GM19240 (cell line): ENCODE results near the gene ZSCAN12.
"Not testable (repeated sequence)": the region's sequence is repeated elsewhere in the genome, so short reads cannot be mapped to it uniquely, and the experiment has no call there.

Experiments used
- DNase-seq: peaks from one replicate; pipeline ENCODE4 v3.0.0; 2011; ENCODE audit warnings: low spot score; ENCODE audit not compliant: insufficient read length

ZSCAN12 gene

DNA sequence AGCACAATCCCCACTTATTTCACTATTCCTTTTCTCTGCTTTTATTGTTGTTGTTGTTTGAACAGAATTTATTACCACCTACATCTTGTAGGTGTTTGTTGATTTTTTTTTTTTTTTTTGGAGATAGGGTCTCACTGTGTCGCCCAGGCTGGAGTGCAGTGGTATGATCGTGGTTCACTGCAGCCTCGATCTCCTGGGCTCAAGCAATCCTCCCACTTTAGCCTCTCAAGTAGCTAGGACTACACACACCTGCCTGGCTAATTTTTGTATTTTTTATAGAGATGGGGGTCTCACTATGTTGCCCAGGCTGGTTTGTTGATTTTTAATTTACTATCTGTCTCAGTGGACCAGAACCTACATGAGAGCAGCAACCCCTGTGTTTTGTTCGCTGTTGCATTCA, 3.6 kb downstream of the ZSCAN12 start:
- DNase-seq, result no peak

DNA sequence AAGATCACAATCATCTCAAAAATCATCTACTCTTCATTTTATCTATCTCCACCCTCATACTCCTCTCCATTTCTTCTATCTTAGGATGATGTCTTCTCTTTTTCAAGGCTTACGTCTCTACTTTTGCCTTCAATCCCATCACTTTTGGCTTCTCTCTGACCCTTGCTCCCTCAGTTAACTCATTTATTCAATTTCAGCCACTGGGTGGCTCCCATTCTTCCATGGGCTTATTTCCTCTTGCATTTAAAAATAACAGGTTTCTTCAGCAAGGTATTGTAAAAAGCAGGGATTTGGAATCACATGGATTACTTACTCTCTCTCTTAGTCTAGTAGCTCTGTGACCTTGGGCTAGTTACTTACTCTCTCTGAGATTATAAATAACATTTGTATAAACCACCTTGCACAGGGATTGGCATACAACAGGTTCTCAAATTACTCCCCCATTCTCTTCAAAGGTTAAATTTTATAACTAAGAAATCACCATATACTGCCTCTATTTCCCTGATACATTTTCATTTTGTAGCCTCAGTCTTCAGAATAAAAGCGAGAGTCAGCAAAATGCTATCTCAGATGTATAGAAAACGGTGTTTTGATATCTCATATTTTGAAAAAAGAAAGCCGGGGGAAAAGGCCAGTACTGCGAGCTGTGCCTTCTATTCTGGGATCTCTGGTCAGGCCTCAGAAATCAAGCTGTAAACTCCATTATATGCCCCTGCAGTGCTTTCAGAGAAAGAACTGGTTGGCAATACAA, 5.5 kb downstream of the ZSCAN12 start:
- DNase-seq, result no peak

GRCh38 chr6:28390688-28391087, 8.9 kb downstream of the ZSCAN12 start:
- no peak for DNase-seq

DNA sequence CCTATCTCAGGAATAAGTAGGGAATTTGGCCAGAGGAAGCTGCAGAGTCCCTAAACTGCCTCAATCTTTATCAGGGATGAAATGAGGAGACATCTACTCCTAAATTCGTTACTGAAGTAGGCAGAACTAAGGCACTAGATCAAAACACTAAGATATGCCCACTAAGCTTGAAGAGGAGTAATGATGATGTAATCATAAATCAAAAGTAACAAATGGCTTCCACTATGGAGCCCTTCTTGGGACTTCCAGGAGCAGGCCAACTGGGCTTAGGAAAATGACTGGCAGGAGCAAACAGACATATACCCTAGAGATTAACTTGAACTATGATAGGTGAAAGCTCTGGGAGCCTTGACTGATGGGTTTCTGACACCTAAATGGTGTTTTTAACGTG, 15.4 kb downstream of the ZSCAN12 start:
- DNase-seq, result no peak

DNA sequence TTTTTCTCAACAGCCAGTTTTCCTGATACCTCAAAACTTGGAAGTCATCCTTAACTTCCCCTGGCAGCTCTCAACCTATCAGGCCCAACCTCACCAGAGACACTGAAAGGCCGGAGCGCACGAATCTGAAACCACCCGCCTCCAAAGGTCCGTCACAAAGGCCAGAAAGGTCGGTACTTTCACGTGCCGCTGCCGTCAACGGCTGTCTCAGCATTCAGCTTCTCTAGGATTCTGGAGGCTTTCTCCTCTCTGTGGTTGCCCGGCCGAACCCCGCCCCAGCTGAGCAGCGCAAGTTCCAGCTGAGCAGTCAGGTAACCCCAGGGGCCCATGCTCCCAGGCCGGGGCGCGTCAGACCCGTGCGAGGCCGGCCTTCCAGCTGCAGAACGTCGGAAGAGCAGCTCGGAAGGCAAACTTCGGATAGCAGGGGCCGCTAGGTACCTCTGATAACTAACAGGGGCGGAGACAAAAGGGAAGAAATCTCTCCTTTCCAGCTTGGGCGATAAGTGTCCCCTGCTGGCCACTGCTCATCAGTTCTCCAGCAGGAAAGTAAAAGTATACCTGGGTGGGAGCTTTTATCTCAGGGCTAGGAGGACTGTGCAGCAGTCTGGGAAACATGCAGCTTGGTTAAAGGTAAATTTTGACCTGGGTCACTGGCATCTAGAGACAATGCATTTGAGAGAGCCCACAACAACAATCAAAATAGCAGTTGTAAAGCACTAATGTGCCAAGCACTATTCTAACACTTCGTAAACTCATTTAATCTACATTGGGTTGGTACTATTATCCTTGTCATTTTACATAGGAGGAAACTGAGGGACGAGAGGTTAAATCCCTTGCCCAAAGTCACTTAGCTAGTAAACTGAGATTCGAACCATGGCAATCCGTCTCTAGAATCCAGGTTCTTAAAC, 16.1 kb downstream of the ZSCAN12 start:
- DNase-seq, result peak; percentile 51

DNA sequence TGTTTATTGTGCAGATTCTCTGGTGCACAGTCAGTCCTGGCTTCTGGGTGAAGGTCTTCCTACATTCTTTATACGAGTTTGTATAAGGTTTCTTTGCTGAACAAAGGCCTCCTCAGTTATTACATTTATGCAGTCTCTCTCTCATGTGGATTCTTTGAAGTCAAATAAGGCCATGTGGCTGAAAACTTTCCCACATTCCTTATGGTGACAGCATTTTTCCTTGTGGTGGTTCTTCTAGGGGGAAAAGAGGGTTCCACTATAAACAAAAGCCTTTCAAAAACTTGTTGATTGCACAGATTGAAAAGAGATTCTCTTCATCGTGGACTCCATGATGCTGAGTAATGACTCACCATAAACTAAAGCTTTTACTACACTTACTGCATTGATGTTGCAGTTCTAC, 19.2 kb downstream of the ZSCAN12 start:
- DNase-seq, result no peak

DNA sequence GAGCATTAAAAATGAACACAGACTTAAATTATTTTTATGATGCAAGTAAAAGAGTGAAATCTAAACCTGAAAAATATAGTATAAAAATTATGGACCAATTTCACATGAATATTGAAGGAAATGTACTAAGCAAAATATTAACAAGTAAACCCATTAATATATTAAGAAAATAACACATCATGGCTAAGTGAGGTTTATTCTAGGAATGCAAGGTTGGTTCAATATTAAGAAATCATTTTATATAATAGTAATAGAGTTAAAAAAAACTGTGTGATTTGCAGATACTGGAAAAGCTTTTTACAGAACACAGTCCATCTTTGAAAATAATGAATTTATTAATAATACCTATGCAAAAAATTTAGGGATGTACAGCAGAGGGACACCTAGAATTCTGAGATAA, 20.9 kb downstream of the ZSCAN12 start:
- no peak for DNase-seq

GRCh38 chr6:28377879-28378278, 21.7 kb downstream of the ZSCAN12 start:
- DNase-seq, result no peak

- no peak for DNase-seq
Observed at GRCh38 chr6:28373925-28374324, 25.6 kb downstream of the ZSCAN12 start.

DNA sequence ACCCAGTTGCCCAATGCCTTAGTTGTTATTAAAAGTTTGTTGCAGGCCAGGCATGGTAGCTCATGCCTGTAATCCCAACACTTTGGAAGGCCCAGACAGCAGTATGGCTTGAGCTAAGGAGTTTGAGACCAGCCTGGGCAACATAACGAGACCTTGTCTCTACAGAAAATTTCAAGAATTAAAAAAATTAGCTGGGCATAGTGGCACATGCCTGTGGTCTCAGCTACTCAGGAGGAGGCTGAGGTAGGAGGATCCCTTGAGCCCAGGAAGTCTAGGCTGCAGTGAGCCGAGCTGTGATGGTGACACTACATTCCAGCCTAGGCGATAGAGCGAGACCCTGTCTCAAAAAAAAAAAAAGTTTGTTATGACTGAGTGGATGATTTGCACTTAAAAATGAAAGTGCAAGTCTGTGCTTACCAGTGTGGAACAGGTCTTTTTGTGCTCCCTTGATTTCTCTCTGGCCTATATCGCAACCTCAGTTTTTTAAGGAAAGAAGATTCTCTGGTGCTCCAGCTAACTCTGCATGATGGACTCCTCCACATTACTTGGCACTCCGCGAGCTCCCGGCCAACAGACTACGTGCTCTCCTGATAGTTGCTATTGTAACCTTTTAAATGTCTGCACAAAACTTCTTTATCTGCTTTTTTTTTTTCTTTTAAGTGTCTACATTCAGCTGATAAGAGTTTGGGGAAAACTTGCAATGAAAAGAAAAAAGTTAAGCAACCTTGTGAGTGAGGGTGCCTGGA, 27.7 kb downstream of the ZSCAN12 start:
- no peak for DNase-seq

DNA sequence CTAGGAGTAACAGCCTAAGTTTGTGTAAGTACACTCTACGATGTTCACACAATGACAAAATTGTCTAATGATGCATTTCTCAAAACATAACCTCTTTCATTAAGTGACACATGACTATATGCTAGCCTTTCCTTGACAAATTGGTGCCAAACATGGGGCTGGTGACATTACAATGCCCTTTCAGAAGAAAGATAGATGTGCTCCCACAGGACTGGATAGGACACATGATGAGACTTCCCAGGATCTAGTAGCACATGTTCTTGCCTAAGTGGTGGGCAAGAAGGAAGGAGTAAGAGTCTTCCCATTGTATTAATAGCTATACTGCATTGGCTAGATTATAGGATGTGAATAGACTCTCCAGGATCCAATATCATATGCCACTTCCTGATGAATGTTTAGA, 28.3 kb downstream of the ZSCAN12 start:
- DNase-seq, result no peak

GRCh38 chr6:28370440-28370839, 29.1 kb downstream of the ZSCAN12 start:
- no peak for DNase-seq

DNA sequence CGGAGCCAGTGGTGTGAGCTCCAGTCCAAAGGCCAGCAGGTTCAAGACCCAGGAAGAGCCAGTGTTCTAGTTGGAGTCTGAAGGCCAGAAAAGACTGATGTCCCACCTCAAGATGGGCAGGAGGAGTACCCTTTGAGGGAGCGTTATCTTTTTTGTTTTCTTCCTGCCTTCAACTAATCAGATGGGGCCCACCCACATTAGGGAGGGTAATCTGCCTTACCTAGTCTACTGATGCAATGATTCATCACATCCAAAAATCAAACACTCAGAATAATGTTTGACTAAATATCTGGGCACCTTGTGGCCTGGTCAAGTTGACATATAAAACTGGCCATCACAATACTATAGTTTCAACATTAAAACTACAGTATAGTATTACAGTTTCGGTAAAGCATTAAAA, 30.1 kb downstream of the ZSCAN12 start:
- DNase-seq, result no peak

- no peak for DNase-seq
Observed at GRCh38 chr6:28368522-28368921, 31.0 kb downstream of the ZSCAN12 start.

- DNase-seq, result not testable (repeated sequence)
Observed at GRCh38 chr6:28365590-28365989, 34.0 kb downstream of the ZSCAN12 start.

GRCh38 chr6:28360961-28361360, 38.6 kb downstream of the ZSCAN12 start:
- DNase-seq, result no peak

DNA sequence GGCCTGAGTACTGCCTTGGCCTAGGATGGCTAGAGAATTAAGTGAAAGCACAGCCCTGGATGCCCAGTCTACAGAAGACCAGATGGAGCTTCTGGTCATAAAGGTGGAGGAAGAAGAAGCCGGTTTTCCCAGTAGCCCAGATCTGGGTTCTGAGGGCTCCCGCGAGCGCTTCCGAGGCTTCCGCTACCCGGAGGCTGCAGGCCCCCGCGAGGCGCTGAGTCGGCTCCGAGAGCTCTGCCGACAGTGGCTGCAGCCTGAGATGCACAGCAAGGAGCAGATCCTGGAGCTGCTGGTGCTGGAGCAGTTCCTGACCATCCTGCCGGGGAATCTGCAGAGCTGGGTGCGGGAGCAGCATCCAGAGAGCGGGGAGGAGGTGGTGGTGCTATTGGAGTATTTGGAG, 40.0 kb downstream of the ZSCAN12 start:
- DNase-seq, result not testable (repeated sequence)

DNA sequence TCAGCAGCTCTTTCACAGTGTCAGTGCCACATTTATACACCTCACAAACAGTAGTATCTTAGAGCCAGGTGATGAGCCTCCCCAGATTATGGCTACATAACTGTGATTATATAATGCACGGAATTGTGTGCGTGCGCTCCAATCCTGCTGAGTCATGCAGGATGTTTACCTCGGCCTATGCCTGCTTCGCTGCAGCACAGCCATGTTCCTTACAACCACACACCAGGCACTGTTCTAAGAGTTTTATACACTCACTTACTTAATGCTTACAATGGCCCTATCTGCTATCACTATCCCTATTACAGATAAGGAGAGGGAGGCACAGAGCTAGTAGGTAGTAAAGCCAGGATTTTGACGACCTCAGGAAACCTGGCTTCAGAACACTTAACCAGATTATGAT, 42.5 kb downstream of the ZSCAN12 start:
- no peak for DNase-seq

DNA sequence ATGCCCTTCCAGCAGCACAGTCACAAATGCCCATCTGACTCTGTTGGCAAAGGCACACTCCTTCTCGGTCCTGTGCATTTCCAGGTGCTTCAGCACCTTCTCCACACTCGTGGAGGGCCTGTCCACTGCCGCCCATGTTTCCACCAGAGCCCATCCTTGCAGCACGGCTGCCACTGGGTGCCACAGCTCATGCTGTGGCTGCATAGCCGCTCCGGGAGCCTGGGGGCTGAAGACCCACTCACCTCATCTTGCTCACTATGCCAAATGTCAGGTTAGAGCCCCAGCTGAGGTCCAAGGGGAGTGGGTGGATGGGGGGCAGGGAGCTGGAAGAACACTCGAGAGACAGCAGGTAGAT, 42.9 kb downstream of the ZSCAN12 start:
- DNase-seq, result no peak

DNA sequence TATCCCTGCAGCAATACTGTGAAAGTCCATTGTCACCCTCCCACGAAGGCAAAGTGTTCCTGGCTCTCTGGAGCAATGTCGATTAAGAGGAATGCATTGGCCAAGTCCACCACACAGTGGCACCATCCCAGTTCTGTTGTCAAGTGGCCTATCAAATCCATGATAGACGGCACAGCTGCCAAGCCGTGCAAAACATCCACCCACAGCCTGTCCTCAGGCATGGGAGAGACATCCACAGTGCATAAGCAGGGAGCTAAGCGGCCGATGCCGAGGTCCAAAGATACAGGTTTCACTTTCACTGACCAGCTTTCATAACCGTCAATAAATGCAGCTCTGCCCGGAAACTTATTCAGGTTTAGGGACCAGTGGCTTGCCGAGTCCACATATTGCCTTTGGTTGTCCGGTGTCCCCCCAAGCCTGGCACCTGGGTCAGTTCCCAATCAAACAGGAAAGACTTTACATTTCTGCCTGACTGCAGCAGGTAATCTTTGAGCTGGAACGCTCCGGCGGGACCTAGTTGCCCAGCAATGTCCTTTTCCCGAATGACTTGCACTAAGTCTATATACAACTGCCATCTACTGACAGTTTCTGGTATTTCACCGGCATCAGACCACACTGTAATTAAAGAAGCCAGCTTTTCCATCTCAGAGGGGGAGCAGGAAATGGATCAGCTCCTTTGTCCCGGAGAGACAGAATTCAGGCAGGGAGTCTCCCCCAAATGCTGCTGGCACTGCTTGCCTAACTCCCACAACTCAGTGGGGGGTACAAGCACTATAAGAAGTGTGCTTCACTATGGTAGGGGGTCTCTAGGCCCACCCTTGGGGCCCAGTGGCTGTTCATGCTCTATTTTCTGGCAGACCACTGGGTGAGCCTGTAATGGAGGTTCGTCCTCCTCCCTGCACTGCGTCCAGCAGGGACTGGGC, 43.5 kb downstream of the ZSCAN12 start:
- peak; percentile 21 for DNase-seq
